Measurements from ENCODE around the gene KY.

KY gene

GRCh38 chr3:134672571-134672970, 21.7 kb upstream of the KY start:
- DNase-seq: peak in 1 of 2 experiments; percentile 38

- no peak for DNase-seq
Measured at GRCh38 chr3:134667956-134668355, 17.1 kb upstream of the KY start.

GRCh38 chr3:134667406-134667805, 16.6 kb upstream of the KY start:
- DNase-seq: no peak

- DNase-seq: no peak
Measured at GRCh38 chr3:134666885-134667284, 16.1 kb upstream of the KY start.

GRCh38 chr3:134666466-134666865, 15.6 kb upstream of the KY start:
- no peak for DNase-seq

- DNase-seq: no peak
Measured at GRCh38 chr3:134666052-134666451, 15.2 kb upstream of the KY start.

GRCh38 chr3:134665243-134665642, 14.4 kb upstream of the KY start:
- peak; percentile 37 to 86 for DNase-seq

GRCh38 chr3:134663721-134664456, 13.1 kb upstream of the KY start:
- DNase-seq: peak; percentile 74 to 77

GRCh38 chr3:134660046-134660441, 9.2 kb upstream of the KY start:
- DNase-seq: no peak

- no peak for DNase-seq
Measured at GRCh38 chr3:134659391-134660045, 8.7 kb upstream of the KY start.

GRCh38 chr3:134658555-134658954, 7.7 kb upstream of the KY start:
- DNase-seq: peak in 1 of 2 experiments; percentile 21

- no peak for DNase-seq
Measured at GRCh38 chr3:134656211-134656800, 5.5 kb upstream of the KY start.

GRCh38 chr3:134655706-134656105, 4.9 kb upstream of the KY start:
- DNase-seq: no peak

- DNase-seq: no peak
Measured at GRCh38 chr3:134654031-134654430, 3.2 kb upstream of the KY start.

- DNase-seq: no peak
Measured at GRCh38 chr3:134652886-134653630, 2.2 kb upstream of the KY start.

- no peak for DNase-seq
Measured at GRCh38 chr3:134652409-134652831, 1.6 kb upstream of the KY start.

GRCh38 chr3:134651347-134652041, 672 bp upstream of the KY start:
- DNase-seq: peak; percentile 23 to 51

- DNase-seq: no peak
Measured at GRCh38 chr3:134649106-134649705, 1.6 kb downstream of the KY start.

- no peak for DNase-seq
Measured at GRCh38 chr3:134647902-134648760, 2.7 kb downstream of the KY start.

- no peak for DNase-seq
Measured at GRCh38 chr3:134646086-134646485, 4.7 kb downstream of the KY start.

GRCh38 chr3:134645515-134645914, 5.3 kb downstream of the KY start:
- no peak for DNase-seq
